Aortic smooth muscle cell (primary cell): ENCODE data around the gene ADCYAP1. TPM values are rescaled to one million over a fixed set of nuclear protein-coding genes. Genes with fewer than 3 reads are reported as not detected.

Experiments used
- total RNA-seq: library from RNA; depleted of rRNA; stranded (reverse); fragments of >200 nt; gene quantifications from 2 replicates; pipeline ENCODE4 v1.2.3, GENCODE V29; 2014

The ADCYAP1 gene
- total RNA-seq, result 0.19 and 0.53 TPM in 2 replicates

DNA sequence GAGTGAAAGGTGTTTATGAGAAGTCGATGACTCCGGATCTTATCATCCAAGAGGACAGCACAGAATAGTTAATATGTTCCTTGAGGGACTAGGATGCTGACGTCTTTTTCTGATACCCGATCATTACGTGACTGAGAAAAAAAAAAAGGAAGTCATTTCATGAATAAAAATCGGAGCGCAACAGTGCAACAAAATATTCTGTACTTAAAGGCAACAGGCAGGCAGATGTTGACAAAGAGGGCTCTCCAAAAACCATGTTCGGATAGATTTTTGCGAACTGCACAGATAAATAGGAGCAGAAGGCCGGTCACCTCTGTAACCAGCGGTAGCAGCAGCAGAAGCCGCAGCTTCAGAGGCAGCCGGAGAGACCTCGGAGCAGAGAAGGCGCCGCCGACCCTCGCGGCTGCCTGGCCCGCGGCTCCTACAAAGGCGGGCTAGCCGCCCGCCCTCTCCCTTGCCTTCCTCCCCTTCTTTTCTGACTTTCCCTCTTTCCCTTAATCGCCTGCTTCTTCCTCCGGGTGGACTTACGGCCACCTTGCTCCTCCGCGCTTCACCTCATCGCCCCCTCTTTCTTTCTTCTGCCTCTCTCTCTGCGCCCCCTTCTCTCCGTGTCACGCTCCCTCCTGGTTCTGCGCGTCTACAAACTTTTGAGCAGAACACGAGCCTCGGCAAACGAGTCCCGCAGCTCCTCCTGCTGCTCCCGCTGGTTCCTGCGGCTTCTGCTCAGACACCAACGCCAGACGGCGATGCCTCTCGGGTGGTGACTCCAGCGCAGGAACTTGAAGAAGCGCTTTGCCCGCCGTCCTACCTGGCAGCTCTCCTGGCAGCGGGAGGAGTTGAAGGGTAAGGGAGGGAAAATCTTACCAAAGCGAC lies at the start of gene ADCYAP1:
Gene ADCYAP1 (plus strand): TSS at position 654 of the 873 bp plus-strand sequence. CDS start 516 bp downstream, outside the sequence.

Other genes with a start within 250 kb of the ADCYAP1 start
- 26.3 and 27.6 TPM in 2 replicates for gene TYMS, start 247.2 kb upstream of the ADCYAP1 start, total RNA-seq
- 41.3 and 49.7 TPM in 2 replicates for gene ENOSF1, start 192.2 kb upstream of the ADCYAP1 start, total RNA-seq
- 82.6 and 91.6 TPM in 2 replicates for gene YES1, start 92.6 kb upstream of the ADCYAP1 start, total RNA-seq